GM12878 (cell line): ENCODE results near the gene CRELD2.

Source experiments
- EZH2 ChIP-seq: IDR thresholded peaks from 2 replicates; pipeline ENCODE4 v1.6.1; 2012; ENCODE audit warnings: low read depth, mild to moderate bottlenecking, control low read depth, inconsistent platforms, low read length, borderline replicate concordance; ENCODE audit not compliant: control insufficient read depth
- NR2C2 ChIP-seq: IDR thresholded peaks from 2 replicates; pipeline ENCODE4 v1.6.1; 2011; ENCODE audit warnings: borderline replicate concordance, low read depth; ENCODE audit not compliant: control insufficient read depth, insufficient read length
- POLR2A ChIP-seq: IDR thresholded peaks from 2 replicates; pipeline ENCODE4 v1.6.1; 2011; ENCODE audit warnings: low read depth, mild to moderate bottlenecking, low read length
- POLR2AphosphoS2 ChIP-seq: IDR thresholded peaks from 2 replicates; pipeline ENCODE4 v1.6.1; 2011; ENCODE audit warnings: low read depth, mild to moderate bottlenecking, low read length, improper control_type of control experiment, moderate library complexity
- SIX5 ChIP-seq: IDR thresholded peaks from 2 replicates; pipeline ENCODE4 v1.6.1; 2011; ENCODE audit warnings: mild to moderate bottlenecking, low read depth, low read length, moderate library complexity; ENCODE audit not compliant: severe bottlenecking
- SMC3 ChIP-seq: IDR thresholded peaks from 2 replicates; pipeline ENCODE4 v1.6.1; 2011; ENCODE audit warnings: low read length, improper control_type of control experiment, borderline replicate concordance
- TBL1XR1 ChIP-seq: IDR thresholded peaks from 2 replicates; pipeline ENCODE4 v1.6.1; 2012; ENCODE audit warnings: low read depth, low read length, improper control_type of control experiment
- ZNF274 ChIP-seq: IDR thresholded peaks from one replicate; pipeline ENCODE4 v1.8.0; 2011; ENCODE audit not compliant: insufficient read length, insufficient read depth
- TF ChIP-seq, protein P1 (sequence below): fragments of 450-650 bp; IDR thresholded peaks from 2 replicates; pipeline ENCODE4 v1.6.1; 2016; ENCODE audit warnings: mild to moderate bottlenecking, moderate library complexity, borderline replicate concordance
- TF ChIP-seq, protein P2 (sequence below): IDR thresholded peaks from 2 replicates; pipeline ENCODE4 v1.6.1; 2011; ENCODE audit warnings: borderline replicate concordance, low read depth, mild to moderate bottlenecking, moderate library complexity, mixed read lengths, low read length; ENCODE audit not compliant: insufficient read depth; ENCODE audit errors: extremely low read length
- TF ChIP-seq, protein P3 (sequence below), 3 experiments: IDR thresholded peaks in 2 of 3; conservative IDR thresholded peaks in 1 of 3; 2 replicates each; pipeline ENCODE4 v1.5.1; 2011; ENCODE audit warnings: low read depth in 3 of 3, low read length in 3 of 3, mild to moderate bottlenecking in 3 of 3, control low read depth in 2 of 3, moderate library complexity in 2 of 3, inconsistent platforms in 1 of 3, mixed read lengths in 1 of 3; ENCODE audit not compliant: control insufficient read depth in 2 of 3, insufficient read depth in 1 of 3; ENCODE audit errors: extremely low read depth in 1 of 3
- TF ChIP-seq, protein P4 (sequence below): fragments of 450-650 bp; IDR thresholded peaks from 2 replicates; pipeline ENCODE4 v1.6.1; 2017; ENCODE audit warnings: antibody characterized with exemption, mild to moderate bottlenecking, moderate library complexity
- TF ChIP-seq, protein P5 (sequence below): IDR thresholded peaks from 2 replicates; pipeline ENCODE4 v1.6.1; 2012; ENCODE audit warnings: low read depth, low read length, improper control_type of control experiment

DNA sequence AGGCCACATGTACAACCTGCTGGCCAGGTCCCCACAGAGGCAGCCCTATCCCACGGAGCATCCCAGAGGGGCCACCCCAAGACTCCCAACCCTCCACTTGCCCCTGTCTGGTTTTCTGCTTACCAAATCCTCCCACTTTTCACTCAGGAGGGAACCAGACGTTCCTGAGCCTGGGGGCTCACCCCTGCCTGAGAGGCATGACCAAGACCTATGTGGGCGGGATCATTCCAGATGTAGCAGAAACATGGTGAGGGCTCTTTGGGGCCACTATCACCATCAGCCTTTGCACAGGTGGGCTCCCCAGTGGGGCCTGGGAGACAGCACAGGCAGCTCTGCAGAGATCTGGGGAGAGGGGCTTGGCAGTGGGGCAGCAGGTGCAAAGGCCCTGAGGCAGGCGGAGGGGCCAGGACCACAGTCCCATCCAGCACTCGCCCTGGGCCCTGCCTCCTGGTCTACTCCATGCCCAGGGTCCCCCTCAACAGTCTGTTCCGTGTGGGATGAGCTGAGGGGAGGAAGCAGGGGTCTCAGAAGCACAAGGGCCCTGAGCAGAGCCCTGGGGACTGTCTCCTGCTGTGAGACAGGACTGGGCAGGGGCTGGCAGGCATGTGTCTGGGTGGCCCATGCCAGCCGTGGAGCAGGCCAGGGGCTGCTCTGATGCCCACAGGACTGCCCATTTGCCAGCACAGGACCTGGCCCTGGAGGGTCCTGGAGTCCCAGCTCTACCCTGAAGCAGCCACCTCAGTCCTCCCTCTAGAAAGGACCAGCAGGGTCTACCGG, 51.5 kb downstream of the CRELD2 start:
- TF ChIP-seq, protein P1, sequence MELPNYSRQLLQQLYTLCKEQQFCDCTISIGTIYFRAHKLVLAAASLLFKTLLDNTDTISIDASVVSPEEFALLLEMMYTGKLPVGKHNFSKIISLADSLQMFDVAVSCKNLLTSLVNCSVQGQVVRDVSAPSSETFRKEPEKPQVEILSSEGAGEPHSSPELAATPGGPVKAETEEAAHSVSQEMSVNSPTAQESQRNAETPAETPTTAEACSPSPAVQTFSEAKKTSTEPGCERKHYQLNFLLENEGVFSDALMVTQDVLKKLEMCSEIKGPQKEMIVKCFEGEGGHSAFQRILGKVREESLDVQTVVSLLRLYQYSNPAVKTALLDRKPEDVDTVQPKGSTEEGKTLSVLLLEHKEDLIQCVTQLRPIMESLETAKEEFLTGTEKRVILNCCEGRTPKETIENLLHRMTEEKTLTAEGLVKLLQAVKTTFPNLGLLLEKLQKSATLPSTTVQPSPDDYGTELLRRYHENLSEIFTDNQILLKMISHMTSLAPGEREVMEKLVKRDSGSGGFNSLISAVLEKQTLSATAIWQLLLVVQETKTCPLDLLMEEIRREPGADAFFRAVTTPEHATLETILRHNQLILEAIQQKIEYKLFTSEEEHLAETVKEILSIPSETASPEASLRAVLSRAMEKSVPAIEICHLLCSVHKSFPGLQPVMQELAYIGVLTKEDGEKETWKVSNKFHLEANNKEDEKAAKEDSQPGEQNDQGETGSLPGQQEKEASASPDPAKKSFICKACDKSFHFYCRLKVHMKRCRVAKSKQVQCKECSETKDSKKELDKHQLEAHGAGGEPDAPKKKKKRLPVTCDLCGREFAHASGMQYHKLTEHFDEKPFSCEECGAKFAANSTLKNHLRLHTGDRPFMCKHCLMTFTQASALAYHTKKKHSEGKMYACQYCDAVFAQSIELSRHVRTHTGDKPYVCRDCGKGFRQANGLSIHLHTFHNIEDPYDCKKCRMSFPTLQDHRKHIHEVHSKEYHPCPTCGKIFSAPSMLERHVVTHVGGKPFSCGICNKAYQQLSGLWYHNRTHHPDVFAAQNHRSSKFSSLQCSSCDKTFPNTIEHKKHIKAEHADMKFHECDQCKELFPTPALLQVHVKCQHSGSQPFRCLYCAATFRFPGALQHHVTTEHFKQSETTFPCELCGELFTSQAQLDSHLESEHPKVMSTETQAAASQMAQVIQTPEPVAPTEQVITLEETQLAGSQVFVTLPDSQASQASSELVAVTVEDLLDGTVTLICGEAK = no peak
- TF ChIP-seq, protein P2, sequence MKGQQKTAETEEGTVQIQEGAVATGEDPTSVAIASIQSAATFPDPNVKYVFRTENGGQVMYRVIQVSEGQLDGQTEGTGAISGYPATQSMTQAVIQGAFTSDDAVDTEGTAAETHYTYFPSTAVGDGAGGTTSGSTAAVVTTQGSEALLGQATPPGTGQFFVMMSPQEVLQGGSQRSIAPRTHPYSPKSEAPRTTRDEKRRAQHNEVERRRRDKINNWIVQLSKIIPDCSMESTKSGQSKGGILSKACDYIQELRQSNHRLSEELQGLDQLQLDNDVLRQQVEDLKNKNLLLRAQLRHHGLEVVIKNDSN = no peak
- TF ChIP-seq, protein P3, sequence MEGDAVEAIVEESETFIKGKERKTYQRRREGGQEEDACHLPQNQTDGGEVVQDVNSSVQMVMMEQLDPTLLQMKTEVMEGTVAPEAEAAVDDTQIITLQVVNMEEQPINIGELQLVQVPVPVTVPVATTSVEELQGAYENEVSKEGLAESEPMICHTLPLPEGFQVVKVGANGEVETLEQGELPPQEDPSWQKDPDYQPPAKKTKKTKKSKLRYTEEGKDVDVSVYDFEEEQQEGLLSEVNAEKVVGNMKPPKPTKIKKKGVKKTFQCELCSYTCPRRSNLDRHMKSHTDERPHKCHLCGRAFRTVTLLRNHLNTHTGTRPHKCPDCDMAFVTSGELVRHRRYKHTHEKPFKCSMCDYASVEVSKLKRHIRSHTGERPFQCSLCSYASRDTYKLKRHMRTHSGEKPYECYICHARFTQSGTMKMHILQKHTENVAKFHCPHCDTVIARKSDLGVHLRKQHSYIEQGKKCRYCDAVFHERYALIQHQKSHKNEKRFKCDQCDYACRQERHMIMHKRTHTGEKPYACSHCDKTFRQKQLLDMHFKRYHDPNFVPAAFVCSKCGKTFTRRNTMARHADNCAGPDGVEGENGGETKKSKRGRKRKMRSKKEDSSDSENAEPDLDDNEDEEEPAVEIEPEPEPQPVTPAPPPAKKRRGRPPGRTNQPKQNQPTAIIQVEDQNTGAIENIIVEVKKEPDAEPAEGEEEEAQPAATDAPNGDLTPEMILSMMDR (IDR thresholded peaks at IDR 0.05 in 2 of 3, conservative IDR thresholded peaks at IDR 0.05 in 1 of 3; ENCODE audit: control insufficient read depth in 2 of 3, extremely low read depth in 1 of 3, insufficient read depth in 1 of 3, low read depth in 3 of 3, low read length in 3 of 3) = no peak
- TF ChIP-seq TBL1XR1 (no peak), POLR2A (no peak), POLR2AphosphoS2 (no peak), SIX5 (no peak), EZH2 (no peak), SMC3 (no peak), NR2C2 (no peak), ZNF274 (no peak)
- TF ChIP-seq, protein P4, sequence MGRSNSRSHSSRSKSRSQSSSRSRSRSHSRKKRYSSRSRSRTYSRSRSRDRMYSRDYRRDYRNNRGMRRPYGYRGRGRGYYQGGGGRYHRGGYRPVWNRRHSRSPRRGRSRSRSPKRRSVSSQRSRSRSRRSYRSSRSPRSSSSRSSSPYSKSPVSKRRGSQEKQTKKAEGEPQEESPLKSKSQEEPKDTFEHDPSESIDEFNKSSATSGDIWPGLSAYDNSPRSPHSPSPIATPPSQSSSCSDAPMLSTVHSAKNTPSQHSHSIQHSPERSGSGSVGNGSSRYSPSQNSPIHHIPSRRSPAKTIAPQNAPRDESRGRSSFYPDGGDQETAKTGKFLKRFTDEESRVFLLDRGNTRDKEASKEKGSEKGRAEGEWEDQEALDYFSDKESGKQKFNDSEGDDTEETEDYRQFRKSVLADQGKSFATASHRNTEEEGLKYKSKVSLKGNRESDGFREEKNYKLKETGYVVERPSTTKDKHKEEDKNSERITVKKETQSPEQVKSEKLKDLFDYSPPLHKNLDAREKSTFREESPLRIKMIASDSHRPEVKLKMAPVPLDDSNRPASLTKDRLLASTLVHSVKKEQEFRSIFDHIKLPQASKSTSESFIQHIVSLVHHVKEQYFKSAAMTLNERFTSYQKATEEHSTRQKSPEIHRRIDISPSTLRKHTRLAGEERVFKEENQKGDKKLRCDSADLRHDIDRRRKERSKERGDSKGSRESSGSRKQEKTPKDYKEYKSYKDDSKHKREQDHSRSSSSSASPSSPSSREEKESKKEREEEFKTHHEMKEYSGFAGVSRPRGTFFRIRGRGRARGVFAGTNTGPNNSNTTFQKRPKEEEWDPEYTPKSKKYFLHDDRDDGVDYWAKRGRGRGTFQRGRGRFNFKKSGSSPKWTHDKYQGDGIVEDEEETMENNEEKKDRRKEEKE = no peak
- TF ChIP-seq, protein P5, sequence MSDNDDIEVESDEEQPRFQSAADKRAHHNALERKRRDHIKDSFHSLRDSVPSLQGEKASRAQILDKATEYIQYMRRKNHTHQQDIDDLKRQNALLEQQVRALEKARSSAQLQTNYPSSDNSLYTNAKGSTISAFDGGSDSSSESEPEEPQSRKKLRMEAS = no peak
